Testis (tissue), 3 donors: Measurements from ENCODE around the gene TUBGCP6. TPM values are rescaled to one million over a fixed set of nuclear protein-coding genes. Genes with fewer than 3 reads are reported as not detected.

Source experiments
- DNase-seq: peaks from one replicate; pipeline ENCODE4 v3.0.0-alpha.2; 2019
- H3K27ac ChIP-seq, 2 donors: fragments of 200-600 bp; sonication (generic); one replicate each; pipeline ENCODE4 v1.5.1; 2019
- H3K27me3 ChIP-seq: fragments of 200-600 bp; sonication (generic); one replicate; pipeline ENCODE4 v1.5.1; 2019
- H3K36me3 ChIP-seq: fragments of 200-600 bp; sonication (generic); one replicate; pipeline ENCODE4 v1.5.1; 2017; ENCODE audit warnings: low read depth; ENCODE audit errors: missing control alignments
- H3K4me1 ChIP-seq: fragments of 200-600 bp; sonication (generic); one replicate; pipeline ENCODE4 v1.5.1; 2019
- H3K4me3 ChIP-seq, 2 donors: fragments of 200-600 bp; sonication (generic); one replicate each; pipeline ENCODE4 v1.5.1; 2017 to 2019
- H3K9me3 ChIP-seq: fragments of 200-600 bp; sonication (generic); one replicate; pipeline ENCODE4 v1.5.1; 2017
- CTCF ChIP-seq, 3 experiments: fragments of 450-650 bp in 2 of 3; fragments of 200-600 bp in 1 of 3; sonication (generic) in 1 of 3; IDR thresholded peaks; one replicate each; pipeline ENCODE4 v1.5.1; 2016 to 2019; ENCODE audit warnings: antibody characterized with exemption in 3 of 3, mild to moderate bottlenecking in 2 of 3, moderate library complexity in 1 of 3
- POLR2A ChIP-seq: fragments of 450-650 bp; IDR thresholded peaks from one replicate; pipeline ENCODE4 v1.6.1; 2017; ENCODE audit warnings: antibody characterized with exemption, mild to moderate bottlenecking, moderate library complexity
- WGBS, 2 donors: methylation state at CpG; one replicate each; pipeline ENCODE4 v1.1.5; 2018; 5-methylcytosine and 5-hydroxymethylcytosine counted together
- intact Hi-C: fragments of 100-400 bp; cut with DNase I; formaldehyde crosslinking; loops from one replicate; pipeline ENCODE4 v1.15.1; 2023; ENCODE audit warnings: low total_unique reads
- polyA plus RNA-seq: library from polyadenylated mRNA; stranded (reverse); fragments of 350-450 nt; fragmentation: Illumina TruSeq; extraction: RNeasy Lipid Tissue Mini Kit (QIAGEN cat#74804); gene quantifications from one replicate; pipeline ENCODE4 v1.2.3, GENCODE V29; 2014; ENCODE audit warnings: low read depth, low replicate concordance; ENCODE audit not compliant: insufficient read depth
- total RNA-seq, 2 donors: library from RNA; depleted of rRNA; stranded (reverse); fragments of >200 nt; gene quantifications; one replicate each; pipeline ENCODE4 v1.2.3, GENCODE V29; 2016

Gene TUBGCP6
- total and polyA plus RNA-seq, 3 donors from 2014 or later: 40.2 to 143 (median 136) TPM

GRCh38 chr22:50175191-50175461, 69.7 kb downstream of the TUBGCP6 start:
- Histone ChIP-seq H3K4me3 (no peak overlapping the region), H3K9me3 (no peaks in the 10 kb centered on the region), H3K36me3 (no peaks in the 10 kb centered on the region), H3K4me1 (no peaks in the 10 kb centered on the region), H3K27ac (no peak overlapping the region), H3K27me3 (no peaks in the 10 kb centered on the region)
- no peak for DNase-seq
- intact Hi-C loops: no loop called here
- TF ChIP-seq CTCF (IDR thresholded peaks at IDR 0.05) (no peak), POLR2A (no peak)
- 75 to 94% methylated on average over 1 to 2 of the region's 6 CpGs for WGBS, 2 donors

DNA sequence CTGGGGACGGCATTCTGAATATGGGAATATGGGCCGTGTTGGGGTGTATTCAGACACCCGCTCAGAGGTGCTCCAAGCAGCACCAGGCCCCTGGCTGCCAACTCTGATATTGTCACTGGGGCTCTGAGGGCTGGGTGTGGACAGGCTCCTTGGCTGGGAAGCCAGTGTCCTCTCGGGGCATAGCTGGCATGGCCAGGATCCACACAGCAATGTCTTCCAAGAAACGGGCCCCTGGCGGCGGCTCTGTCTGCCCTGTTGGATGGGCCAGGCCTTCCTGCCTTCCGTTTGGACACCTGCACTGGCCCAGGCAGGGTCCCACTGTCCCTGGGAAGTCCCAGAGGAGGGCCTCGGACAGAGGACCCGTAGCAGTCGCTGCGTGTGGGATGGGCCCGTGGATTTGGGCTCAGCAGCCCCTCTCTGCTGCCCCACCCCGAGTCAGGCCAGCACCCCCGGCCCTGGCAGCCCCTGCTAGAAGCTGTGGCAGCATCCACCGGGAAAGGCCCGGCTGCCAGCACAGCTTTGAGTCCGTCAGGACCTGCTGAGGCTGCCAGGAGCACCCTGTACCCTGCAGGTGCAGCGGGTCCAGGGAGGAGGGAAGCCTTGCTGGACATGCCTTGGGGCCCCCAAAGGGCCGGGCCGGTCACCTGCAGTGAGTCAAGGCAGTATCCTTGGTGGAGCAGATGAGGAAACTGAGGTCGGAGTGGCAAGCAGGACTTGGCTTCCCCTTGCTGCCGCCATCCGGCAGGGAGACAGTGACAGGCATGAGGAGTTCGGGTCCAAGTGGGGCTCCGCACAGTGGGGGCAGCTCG, 70.2 kb downstream of the TUBGCP6 start:
- Histone ChIP-seq H3K9me3 (no peaks in the 10 kb centered on the region), H3K27me3 (no peaks in the 10 kb centered on the region)

GRCh38 chr22:50173983-50174355, 70.9 kb downstream of the TUBGCP6 start:
- H3K36me3 ChIP-seq: no peaks in the 10 kb centered on the region
- intact Hi-C loops: no loop called here
- no peaks in the 10 kb centered on the region for H3K27me3 ChIP-seq
- no peak for DNase-seq
- H3K4me1 ChIP-seq: peaks cover 4% of the 10 kb centered on the region
- WGBS, 2 donors: 88 to 89% methylated on average over 5 to 6 of the region's 6 CpGs
- TF ChIP-seq POLR2A (no peak), CTCF (IDR thresholded peaks at IDR 0.05) (no peak)
- H3K4me3 ChIP-seq: no peak overlapping the region
- H3K9me3 ChIP-seq: no peaks in the 10 kb centered on the region
- no peak overlapping the region for H3K27ac ChIP-seq

More for the DNA sequence above, 70.2 kb downstream of the TUBGCP6 start:
- Histone ChIP-seq H3K4me1 (no peaks in the 10 kb centered on the region), H3K36me3 (no peaks in the 10 kb centered on the region), H3K4me3 (no peak overlapping the region), H3K27ac (no peak overlapping the region)
- DNase-seq: no peak
- TF ChIP-seq POLR2A (no peak), CTCF (IDR thresholded peaks at IDR 0.05) (no peak)
- intact Hi-C loops: no loop called here
- WGBS, 2 donors: 88 to 94% methylated on average over 4 to 18 of the region's 27 CpGs

GRCh38 chr22:50173311-50173982, 71.4 kb downstream of the TUBGCP6 start:
- Histone ChIP-seq H3K4me1 (peaks cover 4% of the 10 kb centered on the region), H3K36me3 (no peaks in the 10 kb centered on the region), H3K27ac (no peak overlapping the region), H3K27me3 (no peaks in the 10 kb centered on the region), H3K9me3 (no peaks in the 10 kb centered on the region), H3K4me3 (no peak overlapping the region)
- 87 to 93% methylated on average over 22 to 26 of the region's 26 CpGs for WGBS, 2 donors
- no peak for DNase-seq
- TF ChIP-seq POLR2A (no peak), CTCF (IDR thresholded peaks at IDR 0.05) (no peak)
- intact Hi-C loops: no loop called here
